Mesenteric fat pad (tissue), 1 donor: ENCODE measurements around the gene RBM41. TPM values are rescaled to one million over a fixed set of nuclear protein-coding genes. Genes with fewer than 3 reads are reported as not detected.

Source experiments
- DNase-seq: peaks from one replicate; pipeline ENCODE4 v3.0.0-alpha.2; 2020; ENCODE audit warnings: low spot score
- total RNA-seq: library from RNA; stranded (reverse); fragmentation: NEBNext Ultra II Directional; extraction: Animal tissue kit (Norgen Biotek cat#: 25700); gene quantifications from one replicate; pipeline ENCODE4 v1.2.1, GENCODE V29; 2021
- donor health status: DM: yes; HTN: yes; CAD: no.

RBM41 gene
- total RNA-seq, 1 donor from 2014 or later = 10.9 TPM

DNA sequence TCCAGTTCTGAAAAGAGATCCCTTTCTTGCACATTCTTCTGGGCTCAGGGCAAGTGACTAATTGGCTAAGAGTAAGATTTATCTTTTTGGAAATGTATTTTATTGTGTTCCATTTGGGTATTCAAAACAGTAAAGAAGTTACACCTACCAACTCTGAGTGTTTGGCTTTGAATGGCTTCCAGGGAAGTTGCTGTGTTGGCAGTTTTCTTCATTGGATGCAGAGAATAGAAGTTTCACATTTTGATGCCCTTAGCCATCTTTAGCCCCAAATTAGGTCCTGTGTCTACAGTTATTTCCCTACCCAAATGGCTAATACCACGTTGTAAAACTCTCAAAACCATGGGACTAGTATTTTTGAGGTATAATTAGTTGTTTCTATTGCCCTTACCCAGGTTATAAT is 88.9 kb downstream of the RBM41 start:
- DNase-seq = no peak

DNA sequence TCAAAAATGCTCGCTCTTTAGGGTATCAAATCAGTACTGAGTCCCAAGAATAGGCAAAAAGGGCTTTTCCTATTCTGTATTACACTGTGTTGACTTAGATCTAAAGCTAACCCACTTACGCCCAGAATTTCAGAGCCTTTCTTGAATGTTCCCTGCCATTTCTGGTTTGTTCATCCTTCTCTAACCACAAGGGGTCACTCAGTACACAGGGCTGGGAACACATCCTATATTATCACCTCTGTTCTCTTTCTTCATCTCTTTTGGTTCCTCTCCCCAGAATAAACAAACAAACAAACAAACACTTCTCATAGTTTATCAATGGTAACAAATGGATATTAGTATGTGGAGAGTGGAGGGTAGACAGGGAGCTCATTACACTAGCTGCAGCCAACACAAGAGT is 93.1 kb downstream of the RBM41 start:
- DNase-seq = no peak

DNA sequence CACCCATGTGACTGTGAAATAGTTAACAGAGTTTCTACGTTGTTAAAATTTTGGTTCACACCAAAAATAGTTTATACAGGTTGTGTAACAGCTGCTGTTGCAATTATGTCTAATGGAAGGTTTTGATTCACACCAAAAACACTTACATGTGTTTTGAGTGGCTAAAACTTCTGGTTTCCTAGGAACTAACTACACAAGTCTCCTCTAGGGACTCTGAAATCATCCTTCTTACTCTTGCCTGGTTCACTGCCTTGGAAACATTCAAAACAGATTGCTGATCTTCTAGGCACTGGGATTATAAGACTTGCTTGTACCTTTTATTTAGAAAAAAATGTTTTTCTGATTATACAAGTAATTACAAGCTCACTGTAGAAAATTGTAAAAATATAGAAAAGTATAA is 103.7 kb downstream of the RBM41 start:
- no peak for DNase-seq

Other genes starting within 250 kb of the RBM41 start
- gene RIPPLY1, start 215.5 kb downstream of the RBM41 start, total RNA-seq = not detected
- 1.5 TPM for gene CLDN2, start 198.4 kb downstream of the RBM41 start, total RNA-seq
- gene MORC4, start 118.6 kb downstream of the RBM41 start, total RNA-seq = 22.6 TPM
- gene NUP62CL, start 87.6 kb upstream of the RBM41 start, total RNA-seq = not detected
- gene DNAAF6, start 87.8 kb upstream of the RBM41 start, total RNA-seq = not detected